ENCODE data around the gene HRH1.
A peak's percentile ranks its signal among the peaks of the same experiment; 100 is the strongest.

HRH1 gene

GRCh38 chr3:11221818-11222415 is 67.6 kb downstream of the HRH1 start:
- no peak overlapping the region for H3K4me3 ChIP-seq (ENCODE audit: control insufficient read depth, low read depth, low read length)
- DNase-seq (ENCODE audit: low read depth), result no peak
- TF ChIP-seq, protein P1, sequence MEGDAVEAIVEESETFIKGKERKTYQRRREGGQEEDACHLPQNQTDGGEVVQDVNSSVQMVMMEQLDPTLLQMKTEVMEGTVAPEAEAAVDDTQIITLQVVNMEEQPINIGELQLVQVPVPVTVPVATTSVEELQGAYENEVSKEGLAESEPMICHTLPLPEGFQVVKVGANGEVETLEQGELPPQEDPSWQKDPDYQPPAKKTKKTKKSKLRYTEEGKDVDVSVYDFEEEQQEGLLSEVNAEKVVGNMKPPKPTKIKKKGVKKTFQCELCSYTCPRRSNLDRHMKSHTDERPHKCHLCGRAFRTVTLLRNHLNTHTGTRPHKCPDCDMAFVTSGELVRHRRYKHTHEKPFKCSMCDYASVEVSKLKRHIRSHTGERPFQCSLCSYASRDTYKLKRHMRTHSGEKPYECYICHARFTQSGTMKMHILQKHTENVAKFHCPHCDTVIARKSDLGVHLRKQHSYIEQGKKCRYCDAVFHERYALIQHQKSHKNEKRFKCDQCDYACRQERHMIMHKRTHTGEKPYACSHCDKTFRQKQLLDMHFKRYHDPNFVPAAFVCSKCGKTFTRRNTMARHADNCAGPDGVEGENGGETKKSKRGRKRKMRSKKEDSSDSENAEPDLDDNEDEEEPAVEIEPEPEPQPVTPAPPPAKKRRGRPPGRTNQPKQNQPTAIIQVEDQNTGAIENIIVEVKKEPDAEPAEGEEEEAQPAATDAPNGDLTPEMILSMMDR (IDR thresholded peaks at IDR 0.05; ENCODE audit: control insufficient read depth, insufficient read depth, low read depth, low read length, missing control alignments), result peak; percentile 32

GRCh38 chr3:11224010-11224409 is 69.7 kb downstream of the HRH1 start:
- TF ChIP-seq, protein P1 (IDR thresholded peaks at IDR 0.05; ENCODE audit: control insufficient read depth, insufficient read depth, low read depth, low read length, missing control alignments), result no peak
- DNase-seq (ENCODE audit: low read depth), result no peak
- H3K4me3 ChIP-seq (ENCODE audit: control insufficient read depth, low read depth, low read length), result no peak overlapping the region

- peak overlapping the region; percentile 48 for H3K4me3 ChIP-seq (ENCODE audit: control insufficient read depth, low read depth, low read length)
- TF ChIP-seq, protein P1 (IDR thresholded peaks at IDR 0.05; ENCODE audit: control insufficient read depth, insufficient read depth, low read depth, low read length, missing control alignments), result no peak
- DNase-seq (ENCODE audit: low read depth), result no peak
These were observed 70.6 kb downstream of the HRH1 start for GRCh38 chr3:11224870-11225229.

- TF ChIP-seq, protein P1 (IDR thresholded peaks at IDR 0.05; ENCODE audit: control insufficient read depth, insufficient read depth, low read depth, low read length, missing control alignments), result no peak
- no peak for DNase-seq (ENCODE audit: low read depth)
- peak overlapping the region; percentile 48 for H3K4me3 ChIP-seq (ENCODE audit: control insufficient read depth, low read depth, low read length)
These were observed 71.7 kb downstream of the HRH1 start for GRCh38 chr3:11226042-11226370.

DNA sequence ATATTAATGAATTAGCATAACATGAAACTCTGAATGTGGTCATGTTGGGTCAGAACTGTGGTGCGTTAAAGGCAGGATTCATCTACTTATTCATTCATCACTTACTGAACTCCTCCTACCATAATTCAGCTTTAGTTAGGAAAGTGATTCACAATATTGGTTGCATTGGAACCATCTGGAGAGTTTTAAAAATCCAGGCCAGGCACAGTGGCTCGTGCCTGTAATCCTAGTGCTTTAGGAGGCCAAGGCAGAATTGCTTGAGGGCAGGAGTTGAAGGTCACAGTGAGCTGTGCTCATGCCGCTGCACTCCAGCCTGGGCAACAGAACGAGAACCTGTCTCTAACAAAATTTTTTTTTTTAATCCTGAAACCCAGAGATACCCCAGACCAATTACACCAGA is 73.7 kb downstream of the HRH1 start:
- TF ChIP-seq, protein P1 (IDR thresholded peaks at IDR 0.05; ENCODE audit: control insufficient read depth, insufficient read depth, low read depth, low read length, missing control alignments), result no peak
- H3K4me3 ChIP-seq (ENCODE audit: control insufficient read depth, low read depth, low read length), result no peak overlapping the region
- no peak for DNase-seq (ENCODE audit: low read depth)

- no peak for DNase-seq (ENCODE audit: low read depth)
- TF ChIP-seq, protein P1 (IDR thresholded peaks at IDR 0.05; ENCODE audit: control insufficient read depth, insufficient read depth, low read depth, low read length, missing control alignments), result no peak
- no peak overlapping the region for H3K4me3 ChIP-seq (ENCODE audit: control insufficient read depth, low read depth, low read length)
These were observed 75.8 kb downstream of the HRH1 start for GRCh38 chr3:11230125-11230524.

DNA sequence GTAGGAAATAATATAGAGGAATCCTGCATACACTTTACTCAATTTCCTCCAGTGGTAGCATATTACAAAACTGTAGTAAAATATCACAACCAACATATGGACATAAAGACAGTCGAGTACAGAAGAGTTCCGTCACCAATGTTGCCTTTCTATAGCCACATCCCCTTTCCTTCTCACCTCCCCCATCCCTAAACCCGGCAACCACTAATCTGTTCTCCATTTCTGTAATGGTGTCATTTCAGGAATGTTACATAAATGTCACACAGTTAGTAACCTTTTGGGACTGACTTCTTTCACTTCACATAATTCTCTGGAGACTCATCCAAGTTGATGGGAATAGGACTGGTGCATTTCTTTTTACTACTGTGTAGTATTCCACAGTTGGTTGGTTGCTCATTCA is 76.5 kb downstream of the HRH1 start:
- TF ChIP-seq, protein P1 (IDR thresholded peaks at IDR 0.05; ENCODE audit: control insufficient read depth, insufficient read depth, low read depth, low read length, missing control alignments), result no peak
- no peak for DNase-seq (ENCODE audit: low read depth)
- H3K4me3 ChIP-seq (ENCODE audit: control insufficient read depth, low read depth, low read length), result no peak overlapping the region
